Measurements from ENCODE around the gene SS18L1. TPM values are rescaled to one million over a fixed set of nuclear protein-coding genes. Genes with fewer than 3 reads are reported as not detected.

The SS18L1 gene
- total and polyA plus RNA-seq, 2 experiments from 2014 or later = 6.5 to 32.6 TPM

GRCh38 chr20:62145688-62146018 lies 2.1 kb downstream of the SS18L1 start:
- Histone ChIP-seq H3K27ac (ENCODE audit: low read depth) (no peak overlapping the region), H3K4me1 (ENCODE audit: insufficient read depth) (peaks cover 13% of the 10 kb centered on the region), H3K79me2 (replicated peaks; ENCODE audit: insufficient read depth) (peaks cover 84% of the 10 kb centered on the region), H3K36me3 (ENCODE audit: insufficient read depth) (peaks cover 2% of the 10 kb centered on the region), H3K9me2 (ENCODE audit: insufficient read depth) (no peaks in the 10 kb centered on the region), H3K27me3 (ENCODE audit: insufficient read depth) (no peaks in the 10 kb centered on the region), H3K4me2 (0 out of 2 replicates have a peak overlapping the region, but pooled peaks have one; percentile 98), H4K20me1 (replicated peaks; ENCODE audit: insufficient read depth) (peaks cover 43% of the 10 kb centered on the region), H3F3A (replicated peaks; ENCODE audit: low read depth) (peaks cover 6% of the 10 kb centered on the region), H3K4me3 (peak overlapping the region; percentile 83; the same call in 1 of the 2 replicates), H2AFZ (no peak overlapping the region)
- ATAC-seq (no peak), DNase-seq (ENCODE audit: low spot score) (no peak)
- Mint-ChIP-seq H3K27ac (no peak overlapping the region), H3K4me3 (peak overlapping the region; percentile 84), H3K27me3 (ENCODE audit: insufficient read depth, low read depth, poor library complexity) (peaks cover 28% of the 10 kb centered on the region), H3K4me1 (peaks cover 49% of the 10 kb centered on the region), H3K9me3 (no peaks in the 10 kb centered on the region; the same call in 2 of the 3 replicates), H3K36me3 (ENCODE audit: low read depth) (peaks cover 39% of the 10 kb centered on the region)
- TF ChIP-seq, protein P1, sequence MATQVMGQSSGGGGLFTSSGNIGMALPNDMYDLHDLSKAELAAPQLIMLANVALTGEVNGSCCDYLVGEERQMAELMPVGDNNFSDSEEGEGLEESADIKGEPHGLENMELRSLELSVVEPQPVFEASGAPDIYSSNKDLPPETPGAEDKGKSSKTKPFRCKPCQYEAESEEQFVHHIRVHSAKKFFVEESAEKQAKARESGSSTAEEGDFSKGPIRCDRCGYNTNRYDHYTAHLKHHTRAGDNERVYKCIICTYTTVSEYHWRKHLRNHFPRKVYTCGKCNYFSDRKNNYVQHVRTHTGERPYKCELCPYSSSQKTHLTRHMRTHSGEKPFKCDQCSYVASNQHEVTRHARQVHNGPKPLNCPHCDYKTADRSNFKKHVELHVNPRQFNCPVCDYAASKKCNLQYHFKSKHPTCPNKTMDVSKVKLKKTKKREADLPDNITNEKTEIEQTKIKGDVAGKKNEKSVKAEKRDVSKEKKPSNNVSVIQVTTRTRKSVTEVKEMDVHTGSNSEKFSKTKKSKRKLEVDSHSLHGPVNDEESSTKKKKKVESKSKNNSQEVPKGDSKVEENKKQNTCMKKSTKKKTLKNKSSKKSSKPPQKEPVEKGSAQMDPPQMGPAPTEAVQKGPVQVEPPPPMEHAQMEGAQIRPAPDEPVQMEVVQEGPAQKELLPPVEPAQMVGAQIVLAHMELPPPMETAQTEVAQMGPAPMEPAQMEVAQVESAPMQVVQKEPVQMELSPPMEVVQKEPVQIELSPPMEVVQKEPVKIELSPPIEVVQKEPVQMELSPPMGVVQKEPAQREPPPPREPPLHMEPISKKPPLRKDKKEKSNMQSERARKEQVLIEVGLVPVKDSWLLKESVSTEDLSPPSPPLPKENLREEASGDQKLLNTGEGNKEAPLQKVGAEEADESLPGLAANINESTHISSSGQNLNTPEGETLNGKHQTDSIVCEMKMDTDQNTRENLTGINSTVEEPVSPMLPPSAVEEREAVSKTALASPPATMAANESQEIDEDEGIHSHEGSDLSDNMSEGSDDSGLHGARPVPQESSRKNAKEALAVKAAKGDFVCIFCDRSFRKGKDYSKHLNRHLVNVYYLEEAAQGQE (IDR thresholded peaks at IDR 0.05; ENCODE audit: unreplicated experiment) = no peak
- TF ChIP-seq EZH2 (IDR thresholded peaks at IDR 0.05; ENCODE audit: low read depth, unreplicated experiment) (no peak), STAT1 (IDR thresholded peaks at IDR 0.05; ENCODE audit: unreplicated experiment) (no peak), EZH2phosphoT487 (IDR thresholded peaks at IDR 0.05; ENCODE audit: unreplicated experiment) (no peak), ZNF114 (CRISPR knock-in tag; IDR thresholded peaks at IDR 0.05) (no peak), ZNF331 (CRISPR knock-in tag; IDR thresholded peaks at IDR 0.05; ENCODE audit: low read depth) (no peak), JUNB (IDR thresholded peaks at IDR 0.05; ENCODE audit: unreplicated experiment) (no peak), CREB1 (CRISPR knock-in tag; IDR thresholded peaks at IDR 0.05; ENCODE audit: low read depth) (no peak), ETS1 (IDR thresholded peaks at IDR 0.05) (no peak)
- TF ChIP-seq, protein P2, sequence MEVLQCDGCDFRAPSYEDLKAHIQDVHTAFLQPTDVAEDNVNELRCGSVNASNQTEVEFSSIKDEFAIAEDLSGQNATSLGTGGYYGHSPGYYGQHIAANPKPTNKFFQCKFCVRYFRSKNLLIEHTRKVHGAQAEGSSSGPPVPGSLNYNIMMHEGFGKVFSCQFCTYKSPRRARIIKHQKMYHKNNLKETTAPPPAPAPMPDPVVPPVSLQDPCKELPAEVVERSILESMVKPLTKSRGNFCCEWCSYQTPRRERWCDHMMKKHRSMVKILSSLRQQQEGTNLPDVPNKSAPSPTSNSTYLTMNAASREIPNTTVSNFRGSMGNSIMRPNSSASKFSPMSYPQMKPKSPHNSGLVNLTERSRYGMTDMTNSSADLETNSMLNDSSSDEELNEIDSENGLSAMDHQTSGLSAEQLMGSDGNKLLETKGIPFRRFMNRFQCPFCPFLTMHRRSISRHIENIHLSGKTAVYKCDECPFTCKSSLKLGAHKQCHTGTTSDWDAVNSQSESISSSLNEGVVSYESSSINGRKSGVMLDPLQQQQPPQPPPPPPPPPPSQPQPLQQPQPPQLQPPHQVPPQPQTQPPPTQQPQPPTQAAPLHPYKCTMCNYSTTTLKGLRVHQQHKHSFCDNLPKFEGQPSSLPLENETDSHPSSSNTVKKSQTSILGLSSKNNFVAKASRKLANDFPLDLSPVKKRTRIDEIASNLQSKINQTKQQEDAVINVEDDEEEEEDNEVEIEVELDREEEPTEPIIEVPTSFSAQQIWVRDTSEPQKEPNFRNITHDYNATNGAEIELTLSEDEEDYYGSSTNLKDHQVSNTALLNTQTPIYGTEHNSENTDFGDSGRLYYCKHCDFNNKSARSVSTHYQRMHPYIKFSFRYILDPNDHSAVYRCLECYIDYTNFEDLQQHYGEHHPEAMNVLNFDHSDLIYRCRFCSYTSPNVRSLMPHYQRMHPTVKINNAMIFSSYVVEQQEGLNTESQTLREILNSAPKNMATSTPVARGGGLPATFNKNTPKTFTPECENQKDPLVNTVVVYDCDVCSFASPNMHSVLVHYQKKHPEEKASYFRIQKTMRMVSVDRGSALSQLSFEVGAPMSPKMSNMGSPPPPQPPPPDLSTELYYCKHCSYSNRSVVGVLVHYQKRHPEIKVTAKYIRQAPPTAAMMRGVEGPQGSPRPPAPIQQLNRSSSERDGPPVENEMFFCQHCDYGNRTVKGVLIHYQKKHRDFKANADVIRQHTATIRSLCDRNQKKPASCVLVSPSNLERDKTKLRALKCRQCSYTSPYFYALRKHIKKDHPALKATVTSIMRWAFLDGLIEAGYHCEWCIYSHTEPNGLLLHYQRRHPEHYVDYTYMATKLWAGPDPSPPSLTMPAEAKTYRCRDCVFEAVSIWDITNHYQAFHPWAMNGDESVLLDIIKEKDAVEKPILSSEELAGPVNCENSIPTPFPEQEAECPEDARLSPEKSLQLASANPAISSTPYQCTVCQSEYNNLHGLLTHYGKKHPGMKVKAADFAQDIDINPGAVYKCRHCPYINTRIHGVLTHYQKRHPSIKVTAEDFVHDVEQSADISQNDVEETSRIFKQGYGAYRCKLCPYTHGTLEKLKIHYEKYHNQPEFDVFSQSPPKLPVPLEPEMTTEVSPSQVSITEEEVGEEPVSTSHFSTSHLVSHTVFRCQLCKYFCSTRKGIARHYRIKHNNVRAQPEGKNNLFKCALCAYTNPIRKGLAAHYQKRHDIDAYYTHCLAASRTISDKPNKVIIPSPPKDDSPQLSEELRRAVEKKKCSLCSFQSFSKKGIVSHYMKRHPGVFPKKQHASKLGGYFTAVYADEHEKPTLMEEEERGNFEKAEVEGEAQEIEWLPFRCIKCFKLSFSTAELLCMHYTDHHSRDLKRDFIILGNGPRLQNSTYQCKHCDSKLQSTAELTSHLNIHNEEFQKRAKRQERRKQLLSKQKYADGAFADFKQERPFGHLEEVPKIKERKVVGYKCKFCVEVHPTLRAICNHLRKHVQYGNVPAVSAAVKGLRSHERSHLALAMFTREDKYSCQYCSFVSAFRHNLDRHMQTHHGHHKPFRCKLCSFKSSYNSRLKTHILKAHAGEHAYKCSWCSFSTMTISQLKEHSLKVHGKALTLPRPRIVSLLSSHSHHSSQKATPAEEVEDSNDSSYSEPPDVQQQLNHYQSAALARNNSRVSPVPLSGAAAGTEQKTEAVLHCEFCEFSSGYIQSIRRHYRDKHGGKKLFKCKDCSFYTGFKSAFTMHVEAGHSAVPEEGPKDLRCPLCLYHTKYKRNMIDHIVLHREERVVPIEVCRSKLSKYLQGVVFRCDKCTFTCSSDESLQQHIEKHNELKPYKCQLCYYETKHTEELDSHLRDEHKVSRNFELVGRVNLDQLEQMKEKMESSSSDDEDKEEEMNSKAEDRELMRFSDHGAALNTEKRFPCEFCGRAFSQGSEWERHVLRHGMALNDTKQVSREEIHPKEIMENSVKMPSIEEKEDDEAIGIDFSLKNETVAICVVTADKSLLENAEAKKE (CRISPR knock-in tag; IDR thresholded peaks at IDR 0.05) = no peak
- TF ChIP-seq, protein P3, sequence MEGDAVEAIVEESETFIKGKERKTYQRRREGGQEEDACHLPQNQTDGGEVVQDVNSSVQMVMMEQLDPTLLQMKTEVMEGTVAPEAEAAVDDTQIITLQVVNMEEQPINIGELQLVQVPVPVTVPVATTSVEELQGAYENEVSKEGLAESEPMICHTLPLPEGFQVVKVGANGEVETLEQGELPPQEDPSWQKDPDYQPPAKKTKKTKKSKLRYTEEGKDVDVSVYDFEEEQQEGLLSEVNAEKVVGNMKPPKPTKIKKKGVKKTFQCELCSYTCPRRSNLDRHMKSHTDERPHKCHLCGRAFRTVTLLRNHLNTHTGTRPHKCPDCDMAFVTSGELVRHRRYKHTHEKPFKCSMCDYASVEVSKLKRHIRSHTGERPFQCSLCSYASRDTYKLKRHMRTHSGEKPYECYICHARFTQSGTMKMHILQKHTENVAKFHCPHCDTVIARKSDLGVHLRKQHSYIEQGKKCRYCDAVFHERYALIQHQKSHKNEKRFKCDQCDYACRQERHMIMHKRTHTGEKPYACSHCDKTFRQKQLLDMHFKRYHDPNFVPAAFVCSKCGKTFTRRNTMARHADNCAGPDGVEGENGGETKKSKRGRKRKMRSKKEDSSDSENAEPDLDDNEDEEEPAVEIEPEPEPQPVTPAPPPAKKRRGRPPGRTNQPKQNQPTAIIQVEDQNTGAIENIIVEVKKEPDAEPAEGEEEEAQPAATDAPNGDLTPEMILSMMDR (conservative IDR thresholded peaks at IDR 0.05; ENCODE audit: low read depth in 2 of 2) = no peak
